G401 (cell line): ENCODE results near the gene FBXO22. TPM values are rescaled to one million over a fixed set of nuclear protein-coding genes. Genes with fewer than 3 reads are reported as not detected.
"Not testable (repeated sequence)": the region's sequence is repeated elsewhere in the genome, so short reads cannot be mapped to it uniquely, and the experiment has no call there.

Experiments
- DNase-seq: peaks from one replicate; pipeline ENCODE4 v3.0.0-alpha.2; 2015; ENCODE audit warnings: low spot score
- in situ Hi-C: cut with HindIII; loops from 2 replicates; pipeline ENCODE4 v1.10.0; 2016; ENCODE audit warnings: low sequenced_read_pairs, mixed read lengths
- total RNA-seq: library from RNA; depleted of rRNA; stranded (reverse); fragments of >200 nt; shearing (Covaris generic); gene quantifications from 2 replicates; pipeline ENCODE4 v1.2.3, GENCODE V29; 2014

The FBXO22 gene
- total RNA-seq, 1 experiment from 2014 or later = 111 TPM

- in situ Hi-C loops, DNase-seq: not testable (repeated sequence)
Measured at GRCh38 chr15:75910355-75910754, 6.7 kb downstream of the FBXO22 start.

GRCh38 chr15:75916978-75917377, 13.3 kb downstream of the FBXO22 start:
- no peak for DNase-seq
- in situ Hi-C loops = no loop called here

GRCh38 chr15:75918135-75918534, 14.5 kb downstream of the FBXO22 start:
- in situ Hi-C loops = no loop called here
- DNase-seq = no peak

- DNase-seq = no peak
- in situ Hi-C loops = no loop called here
Measured at GRCh38 chr15:75920079-75920478, 16.4 kb downstream of the FBXO22 start.

- in situ Hi-C loops = no loop called here
- no peak for DNase-seq
Measured at GRCh38 chr15:75921732-75922703, 18.3 kb downstream of the FBXO22 start.

- no peak for DNase-seq
- in situ Hi-C loops = no loop called here
Measured at GRCh38 chr15:75923756-75924155, 20.1 kb downstream of the FBXO22 start.

- no peak for DNase-seq
Measured at GRCh38 chr15:75924576-75924975, 20.9 kb downstream of the FBXO22 start.

GRCh38 chr15:75925440-75925839, 21.8 kb downstream of the FBXO22 start:
- DNase-seq = no peak
- in situ Hi-C loops = no loop called here

More at GRCh38 chr15:75924576-75924975, 20.9 kb downstream of the FBXO22 start:
- in situ Hi-C loops = no loop called here

GRCh38 chr15:75926931-75927330, 23.3 kb downstream of the FBXO22 start:
- in situ Hi-C loops = no loop called here
- no peak for DNase-seq

GRCh38 chr15:75927601-75928000, 23.9 kb downstream of the FBXO22 start:
- in situ Hi-C loops = no loop called here
- DNase-seq = no peak

- in situ Hi-C loops = no loop called here
- DNase-seq = peak; percentile 35
Measured at GRCh38 chr15:75928680-75929608, 25.3 kb downstream of the FBXO22 start.

- DNase-seq = peak; percentile 70
- in situ Hi-C loops = no loop called here
Measured at GRCh38 chr15:75929799-75930565, 26.3 kb downstream of the FBXO22 start.

GRCh38 chr15:75930866-75931265, 27.2 kb downstream of the FBXO22 start:
- no peak for DNase-seq
- in situ Hi-C loops = no loop called here

GRCh38 chr15:75942464-75942863, 38.8 kb downstream of the FBXO22 start:
- in situ Hi-C loops = no loop called here
- no peak for DNase-seq

- in situ Hi-C loops = no loop called here
- no peak for DNase-seq
Measured at GRCh38 chr15:75943246-75943645, 39.6 kb downstream of the FBXO22 start.

GRCh38 chr15:75943713-75944215, 40.1 kb downstream of the FBXO22 start:
- in situ Hi-C loops = no loop called here
- DNase-seq = no peak

- no peak for DNase-seq
- in situ Hi-C loops = no loop called here
Measured at GRCh38 chr15:75945953-75946352, 42.3 kb downstream of the FBXO22 start.

- DNase-seq = no peak
- in situ Hi-C loops = no loop called here
Measured at GRCh38 chr15:75947092-75947491, 43.4 kb downstream of the FBXO22 start.

- in situ Hi-C loops = no loop called here
- DNase-seq = no peak
Measured at GRCh38 chr15:75948761-75949296, 45.2 kb downstream of the FBXO22 start.
